HepG2 (cell line): Measurements from ENCODE around the gene SLC4A5. TPM values are rescaled to one million over a fixed set of nuclear protein-coding genes. Genes with fewer than 3 reads are reported as not detected.

Source experiments
- ATAC-seq: fragments of 200-7000 bp; cut with Tn5 transposase; 3 replicates; pipeline ENCODE4 v1.9.1; 2020; ENCODE audit warnings: mild to moderate bottlenecking, moderate library complexity
- BruUV-seq: library from RNA; stranded (reverse); fragments of 400-500 nt; replicated peaks from 2 replicates; lab custom pipeline; 2021; lab: Mats Ljungman, UMichigan
- CTCF ChIA-PET: fragments of 300-600 bp; formaldehyde crosslinking; extraction: SDS; loops from one replicate; lab custom pipeline; 2021; ENCODE audit warnings: low total read pairs, inconsistent platforms, low intra/inter-chr PET ratio; lab: Yijun Ruan, JAX
- POLR2A ChIA-PET: fragments of 350-600 bp; sonication (Branson Sonifier 250); formaldehyde crosslinking; loops from one replicate; lab custom pipeline; 2020; ENCODE audit warnings: antibody characterized with exemption, inconsistent platforms; lab: Yijun Ruan, JAX
- DNase-seq: peaks from one replicate; pipeline ENCODE4 v3.0.0-alpha.2; 2015; ENCODE audit warnings: low spot score
- FAIRE-seq: peaks from 3 replicates; lab custom pipeline; 2011; peaks lifted over from hg19 to GRCh38; lab: Jason Lieb, UNC
- H2AFZ ChIP-seq: one replicate; pipeline ENCODE4 v1.6.1; 2011; ENCODE audit warnings: low read length, inconsistent platforms
- H3K27ac ChIP-seq: fragments of 300-600 bp; 3 replicates; pipeline ENCODE4 v1.8.0; 2011; ENCODE audit warnings: mixed run types, mild to moderate bottlenecking, mixed read lengths, low read length, inconsistent platforms; ENCODE audit not compliant: insufficient read depth; ENCODE audit errors: extremely low read length
- H3K27me3 ChIP-seq, 2 experiments: fragments of 200-600 bp in 1 of 2; 2 replicates in 1 of 2; 3 replicates in 1 of 2; pipeline versions ENCODE4 v1.6.0 to v1.8.0; 2011; ENCODE audit warnings: low read length in 2 of 2, mild to moderate bottlenecking in 2 of 2, moderate library complexity in 2 of 2, inconsistent platforms in 1 of 2; ENCODE audit not compliant: insufficient read depth in 2 of 2, control insufficient read depth in 1 of 2
- H3K36me3 ChIP-seq, 2 experiments: fragments of 200-600 bp in 1 of 2; replicated peaks in 1 of 2; 2 replicates in 1 of 2; 3 replicates in 1 of 2; pipeline versions ENCODE4 v1.5.1 to v1.8.0; 2011; ENCODE audit warnings: low read length in 2 of 2, inconsistent platforms in 1 of 2; ENCODE audit not compliant: insufficient read depth in 2 of 2, control insufficient read depth in 1 of 2
- H3K4me1 ChIP-seq: 2 replicates; pipeline ENCODE4 v1.5.1; 2012; ENCODE audit warnings: low read length, inconsistent platforms; ENCODE audit not compliant: insufficient read depth
- H3K4me2 ChIP-seq: 2 replicates; pipeline ENCODE4 v1.6.0; 2011; ENCODE audit warnings: low read depth, low read length, inconsistent platforms
- H3K4me3 ChIP-seq, 3 experiments: fragments of 200-600 bp in 1 of 3; sonication (generic), shearing (Covaris generic) in 1 of 3; replicated peaks in 1 of 3; 2 replicates each; pipeline ENCODE4 v1.5.1; 2011 to 2016; ENCODE audit warnings: low read length in 3 of 3, inconsistent platforms in 2 of 3, low read depth in 2 of 3, mild to moderate bottlenecking in 2 of 3, control low read depth in 1 of 3, mixed read lengths in 1 of 3; ENCODE audit not compliant: insufficient read depth in 1 of 3
- H3K79me2 ChIP-seq: one replicate; pipeline ENCODE4 v1.6.1; 2011; ENCODE audit warnings: low read length, inconsistent platforms; ENCODE audit not compliant: insufficient read depth
- H3K9ac ChIP-seq: 2 replicates; pipeline ENCODE4 v1.6.0; 2011; ENCODE audit warnings: mild to moderate bottlenecking, low read depth, low read length, inconsistent platforms; ENCODE audit not compliant: insufficient read depth
- H3K9me3 ChIP-seq: 2 replicates; pipeline ENCODE4 v1.5.1; 2012; ENCODE audit warnings: mild to moderate bottlenecking, low read length
- H4K20me1 ChIP-seq: 2 replicates; pipeline ENCODE4 v1.6.0; 2011; ENCODE audit warnings: inconsistent platforms, mild to moderate bottlenecking, low read length, moderate library complexity; ENCODE audit not compliant: insufficient read depth
- CREB1 ChIP-seq, 2 experiments: fragments of 450-650 bp in 1 of 2; IDR thresholded peaks; 2 replicates each; pipeline ENCODE4 v1.6.1; 2016 to 2017; ENCODE audit warnings: control low read depth in 1 of 2, mild to moderate bottlenecking in 1 of 2, missing compliant biosample characterization in 1 of 2, missing genetic modification characterization in 1 of 2
- FOXJ3 ChIP-seq: sonication (generic); formaldehyde crosslinking; IDR thresholded peaks from 2 replicates; pipeline ENCODE4 v1.4.0; 2020; ENCODE audit warnings: missing genetic modification reagents, mild to moderate bottlenecking, borderline replicate concordance
- KAT2B ChIP-seq: fragments of 150-350 bp; IDR thresholded peaks from 2 replicates; pipeline ENCODE4 v1.6.1; 2014; ENCODE audit warnings: low read depth, low read length, borderline replicate concordance
- KDM4B ChIP-seq: sonication (generic); formaldehyde crosslinking; IDR thresholded peaks from 2 replicates; pipeline ENCODE4 v1.4.0; 2020; ENCODE audit warnings: missing genetic modification reagents
- NKX3-1 ChIP-seq: sonication (generic); formaldehyde crosslinking; IDR thresholded peaks from 2 replicates; pipeline ENCODE4 v1.5.0; 2020; ENCODE audit warnings: missing genetic modification reagents
- TOPORS ChIP-seq: sonication (generic); formaldehyde crosslinking; IDR thresholded peaks from 2 replicates; pipeline ENCODE4 v1.8.0; 2023; ENCODE audit warnings: mild to moderate bottlenecking, missing genetic modification reagents
- TRIM22 ChIP-seq: fragments of 450-650 bp; IDR thresholded peaks from 2 replicates; pipeline ENCODE4 v1.6.1; 2017
- ZEB1 ChIP-seq: IDR thresholded peaks from 2 replicates; pipeline ENCODE4 v1.6.1; 2012; ENCODE audit warnings: mild to moderate bottlenecking, low read depth, inconsistent platforms; ENCODE audit not compliant: insufficient replicate concordance
- ZNF180 ChIP-seq: sonication (generic); formaldehyde crosslinking; IDR thresholded peaks from 2 replicates; pipeline ENCODE4 v1.4.0; 2020; ENCODE audit warnings: low read depth, missing genetic modification reagents, borderline replicate concordance
- ZNF317 ChIP-seq: sonication (generic); formaldehyde crosslinking; IDR thresholded peaks from 2 replicates; pipeline ENCODE4 v1.5.0; 2020; ENCODE audit warnings: mild to moderate bottlenecking, missing genetic modification reagents
- ZNF737 ChIP-seq: sonication (generic); formaldehyde crosslinking; IDR thresholded peaks from 2 replicates; pipeline ENCODE4 v1.5.0; 2020; ENCODE audit warnings: missing genetic modification reagents, mild to moderate bottlenecking, borderline replicate concordance
- ZSCAN29 ChIP-seq: sonication (generic); formaldehyde crosslinking; conservative IDR thresholded peaks from 2 replicates; pipeline ENCODE4 v1.4.0; 2020; ENCODE audit warnings: mild to moderate bottlenecking, missing genetic modification reagents
- WGBS: methylation state at CpG from one replicate; pipeline ENCODE4 v1.1.6; 2017; ENCODE audit warnings: low lambda C conversion rate; 5-methylcytosine and 5-hydroxymethylcytosine counted together
- in situ Hi-C: cut with HindIII; loops from 2 replicates; pipeline ENCODE4 v1.10.0; 2017; ENCODE audit warnings: low pct_unique_long_range_greater_than_20kb; ENCODE audit not compliant: extremely low pct_ligation_motif_present
- intact Hi-C: fragments of 100-400 bp; cut with micrococcal nuclease; formaldehyde crosslinking; loops from one replicate; pipeline ENCODE4 v1.10.0; 2022; ENCODE audit not compliant: unreplicated experiment
- polyA plus RNA-seq, 8 experiments: library from polyadenylated mRNA; depleted of rRNA in 3 of 8; stranded (reverse) in 7 of 8; unstranded in 1 of 8; fragments of >200 nt; fragmentation: Illumina TruSeq in 4 of 8; extraction: Trizol in 4 of 8; gene quantifications; 2 replicates each; pipeline versions ENCODE4 v1.2.1 to v1.2.3, GENCODE V29; 2011 to 2016; ENCODE audit warnings: low read depth in 4 of 8, missing spikeins in 1 of 8, mixed read lengths in 1 of 8; ENCODE audit not compliant: insufficient read depth in 1 of 8
- total RNA-seq, 5 experiments: library from RNA; depleted of rRNA; stranded (reverse); fragments of >200 nt; fragmentation: Illumina TruSeq; extraction: Trizol; gene quantifications; 2 replicates each; pipeline ENCODE4 v1.2.3, GENCODE V29; 2016; ENCODE audit warnings: low read depth in 1 of 5
- TF ChIP-seq, protein P1 (sequence below): sonication (generic); formaldehyde crosslinking; IDR thresholded peaks from 2 replicates; pipeline ENCODE4 v1.9.0; 2021; ENCODE audit warnings: missing genetic modification reagents, borderline replicate concordance

The SLC4A5 gene
- total and polyA plus RNA-seq, 2 of the 13 experiments (the other 11 are each of a cell fraction or from before 2014, with no cell fraction given) = 0.50 TPM; not detected in 1

DNA sequence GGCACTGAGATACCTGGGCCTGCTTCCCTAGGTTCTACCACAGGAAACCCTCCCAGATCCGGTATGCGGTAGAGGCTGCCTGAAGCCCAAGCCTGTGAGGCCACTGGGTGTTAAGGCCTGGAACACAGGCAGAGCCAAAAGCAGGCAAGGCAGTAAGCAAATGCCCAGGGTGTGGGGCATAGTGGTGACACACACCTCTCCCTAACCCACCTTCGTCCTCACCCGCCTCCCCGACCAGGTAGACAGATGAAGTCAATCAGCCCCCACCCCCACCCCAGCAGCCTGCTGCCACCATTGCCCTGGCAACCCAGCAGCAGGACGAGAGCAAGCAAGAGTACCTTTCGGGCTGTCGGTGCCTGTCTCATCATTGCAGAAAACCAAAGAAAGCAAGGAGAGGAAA, 30.8 kb upstream of the SLC4A5 start:
- POLR2A ChIA-PET = no interaction called here

More for the DNA sequence above, 30.8 kb upstream of the SLC4A5 start:
- Histone ChIP-seq H2AFZ (no peak overlapping the region), H3K36me3 (peaks cover 44 to 62% of the 10 kb centered on the region in 2 experiments), H3K9ac (no peak overlapping the region), H3K4me2 (no peak overlapping the region), H4K20me1 (no peaks in the 10 kb centered on the region; the same call in 1 of the 2 replicates), H3K4me1 (no peaks in the 10 kb centered on the region), H3K27ac (no peak overlapping the region), H3K79me2 (peaks cover 6% of the 10 kb centered on the region), H3K27me3 (no peaks in the 10 kb centered on the region), H3K9me3 (no peaks in the 10 kb centered on the region), H3K4me3 (no peak overlapping the region)
- FAIRE-seq = no peak
- no peak for DNase-seq
- no TSS peak for BruUV-seq
- ATAC-seq = no peak
- WGBS = 99% methylated on average over 8 of the region's 8 CpGs
- in situ Hi-C loops = no loop called here
- CTCF ChIA-PET = no interaction called here
- TF ChIP-seq, protein P1, sequence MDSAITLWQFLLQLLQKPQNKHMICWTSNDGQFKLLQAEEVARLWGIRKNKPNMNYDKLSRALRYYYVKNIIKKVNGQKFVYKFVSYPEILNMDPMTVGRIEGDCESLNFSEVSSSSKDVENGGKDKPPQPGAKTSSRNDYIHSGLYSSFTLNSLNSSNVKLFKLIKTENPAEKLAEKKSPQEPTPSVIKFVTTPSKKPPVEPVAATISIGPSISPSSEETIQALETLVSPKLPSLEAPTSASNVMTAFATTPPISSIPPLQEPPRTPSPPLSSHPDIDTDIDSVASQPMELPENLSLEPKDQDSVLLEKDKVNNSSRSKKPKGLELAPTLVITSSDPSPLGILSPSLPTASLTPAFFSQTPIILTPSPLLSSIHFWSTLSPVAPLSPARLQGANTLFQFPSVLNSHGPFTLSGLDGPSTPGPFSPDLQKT (CRISPR knock-in tag) = no peak
- TF ChIP-seq TOPORS (CRISPR knock-in tag) (no peak), ZNF737 (CRISPR knock-in tag) (no peak), ZSCAN29 (CRISPR knock-in tag) (no peak), FOXJ3 (CRISPR knock-in tag) (no peak), NKX3-1 (CRISPR knock-in tag) (no peak), ZNF180 (CRISPR knock-in tag) (no peak), ZEB1 (no peak), KAT2B (no peak), CREB1 (IDR thresholded peaks at IDR 0.05) (no peak), CREB1 (CRISPR knock-in tag; IDR thresholded peaks at IDR 0.05) (no peak), TRIM22 (no peak), ZNF317 (CRISPR knock-in tag) (no peak), KDM4B (CRISPR knock-in tag) (no peak)
- intact Hi-C loops = no loop called here
